Measurements from ENCODE around the gene ART5. TPM values are rescaled to one million over a fixed set of nuclear protein-coding genes. Genes with fewer than 3 reads are reported as not detected.
"Not testable (repeated sequence)": the region's sequence is repeated elsewhere in the genome, so short reads cannot be mapped to it uniquely, and the experiment has no call there.

The ART5 gene
- polyA plus RNA-seq, 2 of the 4 experiments (the other 2 are of a cell fraction), result 0.08 to 0.30 TPM

- DNase-seq (ENCODE audit: low read depth in 1 of 2, low spot score in 1 of 2), result no peak
- ChIA-PET POLR2A (no interaction called here), CTCF (no interaction called here)
- Histone ChIP-seq H3K9me3 (no peaks in the 10 kb centered on the region), H3K27ac (no peak overlapping the region), H3K4me2 (no peak overlapping the region), H3K4me1 (no peaks in the 10 kb centered on the region), H3K4me3 (no peak overlapping the region)
- no peak for TF ChIP-seq HMGXB4 (CRISPR knock-in tag; IDR thresholded peaks at IDR 0.05; ENCODE audit: borderline replicate concordance)
- TF ChIP-seq PHF8 (IDR thresholded peaks at IDR 0.05; ENCODE audit: borderline replicate concordance, low read depth), result no peak
- TF ChIP-seq CHD4 (IDR thresholded peaks at IDR 0.05; ENCODE audit: borderline replicate concordance), result no peak
- TF ChIP-seq HOXB5 (CRISPR knock-in tag; IDR thresholded peaks at IDR 0.05), result no peak
- no peak for TF ChIP-seq EHF (CRISPR knock-in tag; IDR thresholded peaks at IDR 0.05)
- no peak for TF ChIP-seq HOXA7 (CRISPR knock-in tag; IDR thresholded peaks at IDR 0.05)
- TF ChIP-seq BCL3 (IDR thresholded peaks at IDR 0.05), result no peak
- TF ChIP-seq EP300 (IDR thresholded peaks at IDR 0.05), result no peak
- no peak for TF ChIP-seq KDM1A (IDR thresholded peaks at IDR 0.05; ENCODE audit: low read depth)
- TF ChIP-seq ATOH8 (CRISPR knock-in tag; IDR thresholded peaks at IDR 0.05; ENCODE audit: low read depth), result no peak
- no peak for TF ChIP-seq NPAS2 (CRISPR knock-in tag; IDR thresholded peaks at IDR 0.05; ENCODE audit: borderline replicate concordance)
- no peak for TF ChIP-seq ZC3H11A (IDR thresholded peaks at IDR 0.05)
- TF ChIP-seq RAD21 (conservative IDR thresholded peaks at IDR 0.05 in 1 of 2, IDR thresholded peaks at IDR 0.05 in 1 of 2), result no peak
- no peak for TF ChIP-seq E2F6 (IDR thresholded peaks at IDR 0.05; ENCODE audit: borderline replicate concordance, low read depth)
- TF ChIP-seq RFX5 (IDR thresholded peaks at IDR 0.05), result no peak
- no peak for TF ChIP-seq RNF2 (IDR thresholded peaks at IDR 0.05; ENCODE audit: borderline replicate concordance, low read depth)
- no peak for FAIRE-seq
- ATAC-seq, result peak in 1 of 2 experiments; percentile 20; a peak in 1 of 6 replicates
- WGBS (ENCODE audit: missing lambda C conversion rate), result 64% methylated on average over 8 of the region's 8 CpGs
Observed at GRCh38 chr11:3658252-3658651, 16.5 kb upstream of the ART5 start.

GRCh38 chr11:3657331-3657730 lies 15.5 kb upstream of the ART5 start:
- ATAC-seq; FAIRE-seq; H3K9me3 ChIP-seq; DNase-seq (ENCODE audit: low read depth in 1 of 2, low spot score in 1 of 2); H3K4me1 ChIP-seq; H3K4me2 ChIP-seq; H3K27ac ChIP-seq; H3K4me3 ChIP-seq; POLR2A ChIA-PET: not testable (repeated sequence)
- CTCF ChIA-PET, result interaction anchor here (0.8 kb wide), 1 partner anchor 13 kb away, joined by 3 read pairs; no protein-coding TSS in a partner anchor
- WGBS (ENCODE audit: missing lambda C conversion rate), result 38% methylated on average over 5 of the region's 5 CpGs

- DNase-seq (ENCODE audit: low read depth in 1 of 2, low spot score in 1 of 2) (no peak), ATAC-seq (peak in 1 of 2 experiments; percentile 63; a peak in 3 of 6 replicates), FAIRE-seq (no peak)
- H3K27ac ChIP-seq, result no peak overlapping the region
- TF ChIP-seq USF2 (IDR thresholded peaks at IDR 0.05) (peak; percentile 49), RFX5 (IDR thresholded peaks at IDR 0.05) (no peak), ZNF302 (CRISPR knock-in tag; IDR thresholded peaks at IDR 0.05) (no peak), CTCF (IDR thresholded peaks at IDR 0.05) (no peak), CEBPB (IDR thresholded peaks at IDR 0.05) (no peak), TP53 (CRISPR knock-in tag; IDR thresholded peaks at IDR 0.05) (no peak)
- H3K9me3 ChIP-seq, result no peaks in the 10 kb centered on the region
- ChIA-PET CTCF (interaction anchor here (0.7 kb wide), 1 partner anchor 1923 kb away, joined by 3 read pairs; no protein-coding TSS in a partner anchor), POLR2A (no interaction called here)
- H3K4me3 ChIP-seq, result no peak overlapping the region
- WGBS (ENCODE audit: missing lambda C conversion rate), result 54% methylated on average over 3 of the region's 3 CpGs
- no peaks in the 10 kb centered on the region for H3K4me1 ChIP-seq
- H3K4me2 ChIP-seq, result no peak overlapping the region
Observed at GRCh38 chr11:3655547-3655946, 13.8 kb upstream of the ART5 start.

- ATAC-seq; FAIRE-seq; H3K4me2 ChIP-seq; H3K27ac ChIP-seq; POLR2A ChIA-PET; H3K4me1 ChIP-seq; H3K9me3 ChIP-seq; CTCF ChIA-PET; H3K4me3 ChIP-seq; DNase-seq (ENCODE audit: low read depth in 1 of 2, low spot score in 1 of 2): not testable (repeated sequence)
- WGBS (ENCODE audit: missing lambda C conversion rate), result 67% methylated on average over 3 of the region's 3 CpGs
Observed at GRCh38 chr11:3652514-3652913, 10.7 kb upstream of the ART5 start.
